Activated T-helper 1 cell treated with Interleukin-2 at 50 U/mL for 16 hours (primary cell): ENCODE results near the gene DDIT4.
"Not testable (repeated sequence)": the region's sequence is repeated elsewhere in the genome, so short reads cannot be mapped to it uniquely, and the experiment has no call there.

Experiments
- DNase-seq: peaks from one replicate; pipeline ENCODE4 v3.0.0-alpha.2; 2020; ENCODE audit warnings: low read depth

Gene DDIT4

DNA sequence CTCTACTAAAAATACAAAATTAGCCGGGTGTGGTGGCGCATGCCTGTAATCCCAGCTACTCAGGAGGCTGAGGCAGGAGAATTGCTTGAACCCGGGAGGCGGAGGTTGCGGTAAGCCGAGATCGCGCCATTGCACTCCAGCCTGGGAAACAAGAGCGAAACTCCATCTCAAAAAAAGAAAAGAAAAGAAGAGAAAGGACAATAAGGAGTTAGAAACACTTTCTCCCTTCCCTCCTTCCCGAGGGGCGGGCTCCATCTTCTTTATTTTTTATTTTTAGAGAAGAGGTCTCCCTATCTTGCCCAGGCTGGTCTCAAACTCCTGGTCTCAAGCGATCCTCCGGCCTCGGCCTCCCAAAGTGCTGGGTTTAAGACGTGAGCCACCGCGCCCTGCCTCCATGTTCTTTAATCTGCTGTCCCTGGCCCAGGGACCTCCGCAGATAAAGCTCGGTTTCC lies 23.1 kb downstream of the DDIT4 start:
- DNase-seq = not testable (repeated sequence)

DNA sequence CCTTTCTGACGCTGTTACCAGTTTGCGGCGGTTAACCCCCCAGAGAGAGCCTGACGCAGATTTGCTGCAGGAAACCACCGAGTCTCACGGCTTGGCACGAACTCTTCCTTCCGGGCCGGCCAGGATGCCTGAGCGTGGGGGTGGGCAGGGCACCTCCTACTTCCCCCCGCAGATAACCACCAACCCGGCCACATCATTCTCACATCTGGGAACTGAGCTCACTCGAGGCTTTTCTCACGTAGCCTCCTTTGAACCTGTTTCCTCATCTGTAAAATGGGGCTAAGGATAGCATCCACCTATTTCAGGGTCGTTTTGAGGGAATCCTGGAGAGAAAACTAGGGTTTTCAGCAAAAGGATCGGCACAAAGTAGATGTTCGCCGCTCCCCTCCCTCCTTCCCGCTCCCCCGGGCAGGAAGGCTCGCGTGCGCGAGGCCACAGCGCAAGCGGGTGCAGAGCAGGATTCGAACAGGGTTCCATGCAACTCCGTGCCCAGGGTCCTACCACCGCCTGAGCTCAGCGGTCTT lies 23.6 kb downstream of the DDIT4 start:
- peak; percentile 93 for DNase-seq

DNA sequence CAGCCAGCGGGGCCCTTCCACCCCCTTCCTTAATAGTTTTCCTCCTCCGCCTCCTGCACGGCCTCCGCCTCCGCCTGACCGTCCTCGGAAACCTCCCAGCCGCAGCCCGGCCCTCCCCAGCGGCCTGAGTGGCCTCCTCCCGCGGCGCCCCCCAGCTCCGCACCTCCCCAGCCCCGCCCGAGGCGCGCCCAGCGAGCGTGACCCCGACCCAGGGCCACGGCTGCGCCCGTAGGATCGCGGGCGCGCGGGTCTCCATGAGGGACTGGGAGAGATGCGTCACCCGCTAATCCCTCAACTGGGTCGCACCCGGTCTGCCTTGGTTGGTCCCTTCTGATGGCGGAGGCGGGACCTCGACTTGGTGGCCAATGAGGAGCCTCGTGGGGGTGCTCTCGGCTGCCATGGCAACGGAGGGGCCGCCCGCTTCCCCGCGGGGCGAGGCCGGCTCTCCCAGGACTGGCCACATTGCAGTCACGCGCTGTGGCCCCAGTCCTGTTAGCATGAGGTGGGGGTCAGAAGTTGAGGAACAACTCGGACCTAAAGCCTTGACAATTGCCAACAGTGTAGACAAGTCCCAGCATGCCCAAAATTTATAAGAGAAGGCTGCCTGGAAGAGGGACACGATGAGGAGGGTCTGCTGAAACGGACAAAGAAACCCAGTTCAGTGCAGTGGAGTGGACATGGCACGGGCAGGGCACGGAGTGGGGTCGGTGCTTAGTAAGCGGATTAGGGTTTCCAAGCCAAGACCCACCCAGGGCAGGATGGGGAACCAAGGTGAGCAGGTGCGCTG lies 24.3 kb downstream of the DDIT4 start:
- peak; percentile 76 for DNase-seq

DNA sequence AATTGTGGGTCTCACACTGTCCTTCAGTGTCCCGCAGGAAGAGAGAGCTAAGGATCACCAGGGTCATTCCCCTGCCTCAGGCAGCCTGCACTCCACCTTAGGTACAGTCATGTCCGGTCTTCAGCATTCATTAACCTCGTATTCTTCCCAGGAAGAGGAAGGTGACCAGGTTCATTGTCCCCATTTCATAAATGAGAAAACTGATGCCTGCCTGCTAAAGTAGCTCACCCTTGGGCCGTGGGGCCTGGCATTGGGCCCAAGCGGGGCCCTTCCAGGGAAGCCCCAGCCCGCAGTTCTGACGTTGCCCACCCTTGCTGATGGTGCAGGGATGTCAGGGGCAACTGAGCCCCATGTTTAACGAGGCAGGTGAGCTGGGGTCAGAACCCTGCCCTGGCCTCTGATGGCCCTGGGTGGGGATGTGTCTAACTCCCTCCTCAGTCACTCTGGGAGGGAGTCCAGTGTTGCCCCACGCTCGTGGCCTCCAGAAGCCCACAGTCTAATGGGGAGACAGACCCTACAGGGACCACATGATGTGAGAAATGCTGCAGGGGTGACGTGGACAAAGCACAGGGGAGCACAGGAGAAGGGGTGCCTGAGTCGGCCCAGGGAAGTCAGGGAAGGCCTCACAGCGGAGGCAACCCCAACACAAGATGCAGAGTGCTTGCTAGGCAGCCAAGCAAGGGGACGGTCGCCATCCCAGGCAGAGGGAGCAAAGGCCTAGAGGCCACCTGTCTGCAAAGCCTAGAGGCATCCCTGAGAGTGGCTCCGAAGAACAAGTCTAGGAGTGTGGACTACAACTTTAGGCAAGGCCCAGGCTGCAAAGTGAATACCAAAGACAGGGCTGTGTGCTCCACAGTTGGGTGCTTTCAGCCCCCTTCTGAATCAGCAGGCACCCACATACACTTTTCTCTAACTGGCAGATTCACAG lies 25.1 kb downstream of the DDIT4 start:
- no peak for DNase-seq

DNA sequence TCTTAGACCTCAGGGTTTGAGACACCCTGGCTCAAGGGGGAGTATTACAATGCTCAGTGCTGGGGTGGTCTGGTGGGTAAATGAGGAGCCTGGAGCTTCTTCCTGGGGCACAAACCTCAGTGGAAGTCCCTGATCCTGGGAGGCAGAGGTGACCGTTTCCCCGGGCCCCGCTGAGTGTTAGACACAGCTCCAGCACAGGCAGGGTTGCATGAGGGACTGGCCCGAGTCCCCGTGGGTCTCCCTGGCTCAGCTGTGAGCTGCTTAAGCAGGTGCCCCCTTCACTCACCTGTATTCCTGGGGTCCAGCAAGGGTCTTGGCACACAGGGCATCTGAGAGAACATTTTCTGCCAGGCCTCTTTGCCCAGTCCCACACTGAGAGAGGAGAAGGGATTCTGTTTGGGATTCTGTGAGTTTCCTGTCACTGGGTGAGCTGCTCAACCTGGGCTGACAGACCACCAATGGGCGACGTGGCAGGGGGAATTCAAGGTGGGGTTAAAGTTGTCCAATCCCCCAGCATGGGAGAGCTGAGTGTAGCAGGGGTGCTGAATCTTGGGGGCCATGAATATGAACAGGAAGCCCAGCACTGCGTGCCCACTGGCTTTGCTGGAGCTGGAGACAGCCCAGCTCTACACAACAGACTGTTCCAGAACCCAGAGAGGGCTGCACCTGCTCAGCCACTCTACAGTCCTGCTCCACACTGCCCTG lies 29.9 kb downstream of the DDIT4 start:
- no peak for DNase-seq

DNA sequence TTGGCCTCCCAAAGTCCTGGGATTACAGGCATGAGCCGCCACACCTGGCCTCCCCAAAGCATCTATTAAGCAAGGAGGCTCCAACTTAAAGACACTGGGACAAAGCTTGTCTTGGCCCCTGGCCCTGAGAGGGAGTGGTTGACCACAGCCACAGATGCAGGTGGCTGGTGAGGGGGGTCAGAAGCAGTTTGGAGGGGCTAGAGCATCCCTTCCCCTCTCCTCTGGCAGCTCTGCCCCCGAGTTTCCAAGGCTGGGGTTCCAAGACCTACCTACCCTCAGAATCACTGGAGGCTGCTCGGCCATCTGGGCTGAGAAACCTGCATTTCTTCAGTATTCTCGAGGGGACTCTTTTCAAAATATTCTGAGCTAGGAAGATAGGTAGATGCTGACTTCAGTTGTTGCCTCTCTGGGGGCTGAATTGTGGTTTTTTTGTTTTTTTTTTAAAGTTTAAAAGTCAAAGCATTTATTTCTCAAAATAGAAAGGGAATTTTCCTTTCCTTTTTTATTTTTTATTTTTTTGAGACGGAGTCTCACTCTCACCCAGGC lies 32.6 kb downstream of the DDIT4 start:
- DNase-seq = no peak

DNA sequence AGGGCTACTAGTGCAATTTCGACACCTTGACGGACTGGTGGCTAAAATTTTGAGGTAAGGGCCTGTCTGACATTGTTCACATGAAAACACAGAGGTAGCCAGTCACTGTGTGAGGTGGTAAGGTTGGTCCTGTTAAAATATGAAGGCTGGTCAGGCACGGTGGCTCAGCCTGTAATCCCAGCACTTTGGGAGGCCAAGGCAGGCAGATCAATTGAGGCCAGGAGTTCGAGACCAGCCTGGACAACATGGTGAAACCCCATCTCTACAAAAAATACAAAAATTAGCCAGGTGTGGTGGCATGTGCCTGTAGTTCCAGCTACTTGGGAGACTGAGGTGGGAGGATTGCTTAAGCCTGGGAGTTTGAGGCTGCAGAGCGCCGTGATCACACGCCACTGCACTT lies 34.0 kb downstream of the DDIT4 start:
- not testable (repeated sequence) for DNase-seq

DNA sequence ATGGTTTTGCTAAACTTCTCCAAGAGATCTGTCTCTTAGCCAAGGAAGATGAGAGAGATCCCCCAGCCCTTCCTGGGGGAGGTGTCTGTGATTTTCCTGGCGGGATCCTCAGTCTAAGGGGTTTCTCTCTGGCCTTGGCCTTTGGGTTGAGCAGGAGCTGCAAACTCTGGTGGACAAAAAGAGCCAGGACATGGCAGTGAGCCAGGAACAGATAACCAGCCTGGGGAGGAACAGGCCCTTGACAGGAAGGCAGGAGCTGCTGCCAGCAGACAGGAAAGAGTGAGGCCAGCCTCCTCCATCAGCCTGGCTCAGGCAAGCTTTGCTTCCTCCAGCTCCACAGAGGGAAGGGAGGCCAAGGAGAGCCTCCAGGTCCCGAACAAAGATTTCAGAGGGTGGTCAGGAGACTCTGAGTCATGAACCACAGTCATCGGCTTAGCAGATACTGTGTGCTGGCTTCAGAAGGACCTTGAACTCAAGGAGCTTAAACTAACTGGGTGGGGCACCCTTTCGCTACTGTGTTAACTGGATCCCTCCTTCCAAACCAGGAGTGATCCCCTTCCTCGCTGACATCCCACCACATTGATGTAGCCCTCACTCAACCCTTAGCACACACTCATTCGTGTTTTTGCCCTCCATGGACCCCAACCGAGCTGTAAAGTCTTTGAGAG lies 34.7 kb downstream of the DDIT4 start:
- DNase-seq = no peak

DNA sequence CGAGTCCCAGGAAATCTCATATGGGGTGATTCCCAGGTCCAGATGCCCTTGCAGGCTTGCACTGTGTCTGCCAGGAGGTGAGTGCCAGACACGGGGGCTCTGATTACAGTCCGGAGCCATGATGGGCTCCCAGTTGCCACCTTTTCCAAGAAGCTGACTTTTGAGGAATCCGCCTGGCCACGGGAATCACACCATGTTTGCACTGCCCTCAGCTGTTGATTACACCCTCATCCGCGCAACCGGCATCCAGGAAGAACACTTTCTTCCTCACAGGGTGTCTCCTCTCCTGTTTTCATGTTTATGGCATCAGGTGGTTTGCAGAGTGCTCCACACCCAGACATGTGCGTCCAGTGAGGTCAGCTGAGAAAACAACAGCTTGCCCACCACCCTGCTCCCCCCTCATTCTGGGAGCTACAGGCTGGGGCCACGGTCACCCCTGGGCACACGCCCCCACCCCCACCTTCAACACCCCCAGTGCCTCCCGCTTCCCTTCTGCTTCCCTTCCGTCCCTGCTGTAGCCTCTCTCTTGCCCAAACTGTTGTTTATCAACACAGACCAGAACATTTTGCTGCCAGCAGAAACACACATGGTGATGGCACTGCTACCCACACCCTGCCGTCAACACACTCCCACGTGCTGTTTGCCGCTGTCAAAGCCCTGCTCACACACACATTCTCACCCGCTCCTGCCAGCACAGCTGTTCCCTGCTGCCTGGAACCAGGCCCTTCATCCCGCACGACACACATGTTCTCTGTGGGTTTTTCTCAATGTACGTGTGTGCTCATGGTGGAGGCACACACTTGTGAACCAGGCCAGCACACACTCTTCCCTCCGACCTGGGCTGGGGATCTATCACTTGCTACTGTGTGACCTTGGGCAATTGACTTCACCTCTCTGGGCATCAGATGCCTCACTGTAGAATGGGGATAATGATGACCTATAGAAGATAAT lies 35.8 kb downstream of the DDIT4 start:
- DNase-seq = no peak

DNA sequence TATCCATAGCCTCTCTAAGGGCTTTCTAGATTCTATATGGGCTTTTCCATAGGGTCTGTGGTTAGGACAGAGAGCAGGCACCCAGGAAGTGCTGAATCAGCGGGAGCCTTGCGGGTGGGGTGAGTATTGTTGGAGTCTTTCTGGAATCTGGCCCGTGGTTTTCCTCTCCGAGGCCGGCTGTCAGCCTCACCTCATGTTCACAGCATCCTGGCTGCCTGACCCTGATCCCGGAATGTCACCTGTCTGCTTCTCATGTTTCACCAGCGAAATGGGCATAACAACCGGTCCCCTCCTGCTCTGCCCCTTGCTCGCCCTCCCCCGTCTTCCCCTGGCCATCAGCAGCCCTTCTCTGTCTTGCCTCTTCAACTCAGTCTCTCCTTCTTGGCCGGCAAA lies 36.5 kb downstream of the DDIT4 start:
- no peak for DNase-seq

DNA sequence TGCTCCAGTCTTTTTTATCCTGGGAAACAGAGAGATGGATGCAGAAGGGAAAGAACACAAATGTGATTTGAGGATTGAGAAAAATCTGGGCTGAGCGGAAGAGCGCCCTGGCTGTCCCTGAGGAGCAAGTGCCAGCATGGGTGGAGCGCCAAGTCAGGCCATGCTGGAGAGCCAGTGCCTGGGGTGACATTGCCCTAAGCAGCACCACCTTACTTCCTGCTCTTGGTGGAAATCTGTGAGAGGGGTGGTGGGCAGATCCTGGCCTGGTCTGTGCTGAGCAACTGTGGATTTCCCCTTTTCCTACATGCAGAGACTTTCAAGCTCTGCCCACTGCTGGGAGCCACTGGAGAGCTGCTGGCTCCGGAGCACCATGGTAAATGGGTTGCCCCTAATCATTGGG lies 36.9 kb downstream of the DDIT4 start:
- DNase-seq = no peak

DNA sequence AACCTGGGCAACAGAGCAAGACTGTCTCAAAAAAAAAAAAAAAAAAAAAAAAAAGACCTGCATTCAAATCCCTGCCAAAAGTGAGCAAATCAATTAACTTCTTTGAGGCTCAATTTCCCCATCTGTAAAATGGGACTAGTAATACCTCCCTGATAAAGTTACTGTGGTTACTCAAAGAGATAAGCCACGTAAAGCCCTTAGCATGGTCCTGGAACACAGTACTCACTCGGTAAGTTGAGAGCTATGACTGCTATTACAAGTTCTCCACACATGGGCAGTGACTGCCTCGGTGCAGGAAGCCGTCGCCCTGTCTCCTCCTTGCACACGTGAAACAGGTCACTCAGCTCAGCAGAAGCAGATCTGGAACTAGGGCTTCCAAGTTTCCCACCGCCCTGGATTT lies 37.9 kb downstream of the DDIT4 start:
- DNase-seq = no peak

DNA sequence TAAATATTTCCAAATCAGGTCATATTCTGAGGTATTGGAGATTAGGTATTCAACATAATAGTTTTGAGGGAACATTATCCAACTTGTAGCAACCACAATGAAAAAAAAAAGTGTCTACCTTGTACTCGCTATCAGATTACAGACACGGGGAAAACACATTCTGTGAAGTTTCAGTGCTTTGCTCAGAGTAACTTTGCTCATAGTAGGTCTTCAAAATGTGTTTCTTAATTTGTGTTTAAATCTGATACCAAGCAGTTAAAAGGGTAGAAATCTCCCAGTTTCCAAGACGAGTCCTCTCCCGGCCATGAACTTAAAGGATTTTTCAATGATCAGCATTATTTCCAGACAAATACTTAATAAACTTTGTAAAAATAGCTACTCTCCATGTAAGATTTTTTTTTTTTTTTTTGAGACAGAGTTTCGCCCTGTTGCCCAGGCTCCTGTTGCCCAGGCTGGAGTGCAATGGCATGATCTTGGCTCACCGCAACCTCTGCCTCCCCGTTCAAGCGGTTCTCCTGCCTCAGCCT lies 39.2 kb downstream of the DDIT4 start:
- DNase-seq = no peak

DNA sequence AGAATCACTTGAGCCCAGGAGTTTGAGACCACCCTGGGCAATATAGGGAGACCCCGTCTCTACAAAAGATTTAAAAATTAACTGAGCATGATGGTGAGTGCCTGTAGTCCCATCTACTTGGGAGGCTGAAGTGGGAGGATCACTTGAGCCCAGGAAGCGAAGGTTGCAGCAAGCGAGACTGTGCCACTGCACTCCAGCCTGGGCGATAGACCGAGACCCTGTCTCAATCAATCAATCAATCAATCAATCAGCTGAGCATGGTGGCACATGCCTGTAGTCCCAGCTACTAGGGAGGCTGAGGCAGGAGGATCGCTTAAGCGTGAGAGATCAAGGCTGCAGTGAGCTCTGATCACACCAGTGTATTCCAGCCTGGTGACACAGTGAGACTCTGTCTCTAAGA lies 40.5 kb downstream of the DDIT4 start:
- DNase-seq = no peak

DNA sequence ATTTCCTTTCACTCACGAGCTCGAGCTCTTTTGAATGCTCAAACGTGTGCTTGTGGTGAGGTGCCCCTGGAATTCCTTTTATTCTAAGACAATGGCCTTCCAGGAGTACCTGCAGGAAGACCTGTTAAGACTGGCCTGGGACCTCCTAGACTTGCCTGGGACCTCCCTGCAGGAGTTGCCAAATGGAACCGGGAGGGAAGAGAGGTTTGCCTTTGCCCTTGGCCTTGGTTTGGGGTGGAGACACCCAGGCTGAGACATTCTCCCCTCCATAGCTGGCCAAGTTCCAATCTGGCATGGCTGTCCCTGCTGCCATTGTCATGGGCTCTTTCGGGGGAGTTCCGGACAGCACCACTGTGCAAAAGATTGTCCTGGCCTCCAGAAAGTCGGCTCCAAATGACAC lies 41.3 kb downstream of the DDIT4 start:
- no peak for DNase-seq

DNA sequence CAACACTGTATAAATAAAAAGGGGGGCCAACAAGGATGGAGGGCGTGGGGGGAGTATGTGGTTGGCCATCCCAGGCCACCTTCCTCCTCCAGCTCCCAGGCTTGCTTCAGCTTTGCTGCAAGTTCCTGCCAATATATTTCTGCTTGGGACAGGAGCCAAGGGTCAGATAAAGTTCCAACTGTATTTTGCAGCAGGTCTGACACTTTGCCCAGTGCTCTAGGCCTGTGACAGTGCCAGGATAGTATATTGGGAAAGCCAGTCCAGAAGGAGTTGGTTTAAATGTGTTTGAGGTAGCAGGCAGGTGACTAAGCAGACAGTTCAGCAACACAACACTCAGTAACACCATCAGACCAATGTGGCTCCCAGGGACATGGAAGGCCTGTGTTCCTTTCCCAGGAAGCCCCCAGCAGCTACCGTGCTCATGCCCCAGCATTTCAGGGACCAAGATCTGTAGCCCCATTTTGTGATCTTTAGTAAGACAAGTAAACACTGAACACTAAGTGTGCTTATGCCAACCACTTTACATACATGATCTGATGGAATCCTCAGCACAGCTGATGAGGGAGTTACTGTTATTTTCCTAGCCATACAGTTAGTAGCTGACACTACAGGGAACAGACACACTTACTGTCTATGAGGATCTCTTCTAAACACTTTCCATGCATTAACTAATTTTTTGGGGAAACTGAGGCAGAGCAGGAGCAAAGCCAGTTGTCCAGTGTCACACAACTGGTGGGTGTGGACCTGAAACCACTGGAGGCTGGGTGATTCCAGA lies 42.1 kb downstream of the DDIT4 start:
- no peak for DNase-seq

DNA sequence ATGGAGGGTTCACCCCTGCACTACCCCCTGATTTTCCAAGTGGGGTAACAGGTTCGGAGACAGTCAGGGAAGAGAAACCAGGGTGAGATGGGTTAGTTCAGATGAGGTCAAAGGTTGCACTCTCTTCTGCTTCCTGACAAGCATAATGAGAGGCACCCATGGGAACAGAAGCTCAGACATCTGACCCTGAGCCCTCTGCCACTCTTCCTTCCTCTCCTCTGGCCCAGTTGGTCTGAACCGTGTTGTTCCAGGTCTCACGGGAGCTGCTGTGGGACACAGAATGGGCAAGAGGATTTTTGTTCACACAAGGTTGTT lies 42.6 kb downstream of the DDIT4 start:
- DNase-seq = no peak

DNA sequence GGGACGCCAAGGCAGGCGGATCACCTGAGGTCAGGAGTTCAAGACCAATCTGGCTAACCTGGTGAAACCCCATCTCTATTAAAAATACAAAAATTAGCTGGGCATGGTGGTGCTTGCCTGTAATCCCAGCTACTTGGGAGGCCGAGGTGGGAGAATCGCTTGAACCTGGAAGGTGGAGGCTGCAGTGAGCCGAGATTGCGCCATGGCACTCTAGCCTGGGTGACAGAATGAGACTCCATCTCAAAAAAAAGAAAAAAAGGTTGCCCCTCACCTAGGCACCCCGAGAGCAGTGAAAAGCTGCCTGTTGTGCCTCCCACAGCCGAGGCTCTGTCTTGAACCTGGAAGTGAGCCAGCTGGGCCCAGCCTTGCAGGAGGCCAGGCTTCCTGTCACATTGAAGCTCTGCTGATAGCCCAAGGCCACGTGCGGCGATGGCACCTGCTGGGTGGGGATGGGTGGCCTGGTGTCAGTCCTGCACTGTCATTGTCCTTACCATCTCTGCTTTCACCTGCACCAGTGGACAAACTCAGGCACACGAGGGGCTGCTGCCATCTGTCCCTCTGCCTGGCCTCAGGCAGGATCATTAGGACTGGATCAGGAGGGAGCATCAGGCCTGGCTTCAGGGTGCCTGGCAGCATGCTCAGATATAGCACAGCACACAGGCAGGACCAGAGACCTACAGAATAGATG lies 43.2 kb downstream of the DDIT4 start:
- DNase-seq = peak; percentile 58
